HEK293 (cell line): ENCODE measurements around the gene RTN4RL2.
A peak's percentile ranks its signal among the peaks of the same experiment; 100 is the strongest.

Experiments used
- CTCF ChIP-seq: fragments of 450-650 bp; formaldehyde crosslinking; IDR thresholded peaks from 2 replicates; pipeline ENCODE4 v1.5.1; 2016; ENCODE audit warnings: missing biosample characterization, missing genetic modification characterization
- GLI2 ChIP-seq: fragments of 450-650 bp; formaldehyde crosslinking; IDR thresholded peaks from 2 replicates; pipeline ENCODE4; 2017; ENCODE audit warnings: missing biosample characterization, missing genetic modification characterization, low read depth, borderline replicate concordance
- KLF16 ChIP-seq: fragments of 450-650 bp; formaldehyde crosslinking; IDR thresholded peaks from 2 replicates; pipeline ENCODE4 v1.5.1; 2017; ENCODE audit warnings: missing biosample characterization, missing genetic modification characterization
- REST ChIP-seq: fragments of 450-650 bp; formaldehyde crosslinking; IDR thresholded peaks from 2 replicates; pipeline ENCODE4 v1.5.1; 2016; ENCODE audit warnings: missing biosample characterization, missing genetic modification characterization
- SP3 ChIP-seq: fragments of 450-650 bp; formaldehyde crosslinking; IDR thresholded peaks from 2 replicates; pipeline ENCODE4 v1.5.1; 2016; ENCODE audit warnings: missing biosample characterization, missing genetic modification characterization
- YY1 ChIP-seq: fragments of 450-650 bp; formaldehyde crosslinking; IDR thresholded peaks from 2 replicates; pipeline ENCODE4 v1.5.1; 2018; ENCODE audit warnings: missing biosample characterization, missing genetic modification characterization
- ZNF121 ChIP-seq: fragments of 450-650 bp; formaldehyde crosslinking; IDR thresholded peaks from 2 replicates; pipeline ENCODE4 v1.5.1; 2016; ENCODE audit warnings: missing biosample characterization, missing genetic modification characterization
- ZNF26 ChIP-seq: fragments of 450-650 bp; formaldehyde crosslinking; IDR thresholded peaks from 2 replicates; pipeline ENCODE4 v1.5.1; 2016; ENCODE audit warnings: missing biosample characterization, missing genetic modification characterization
- ZNF398 ChIP-seq: fragments of 450-650 bp; formaldehyde crosslinking; IDR thresholded peaks from 2 replicates; pipeline ENCODE4 v1.5.1; 2017; ENCODE audit warnings: missing biosample characterization, missing genetic modification characterization
- ZNF423 ChIP-seq: fragments of 450-650 bp; formaldehyde crosslinking; IDR thresholded peaks from 2 replicates; pipeline ENCODE4 v1.5.1; 2016; ENCODE audit warnings: missing biosample characterization, missing genetic modification characterization
- ZNF488 ChIP-seq: fragments of 450-650 bp; formaldehyde crosslinking; IDR thresholded peaks from 2 replicates; pipeline ENCODE4 v1.5.1; 2016; ENCODE audit warnings: missing biosample characterization, missing genetic modification characterization
- ZNF585B ChIP-seq: fragments of 450-650 bp; formaldehyde crosslinking; IDR thresholded peaks from 2 replicates; pipeline ENCODE4 v1.5.1; 2016; ENCODE audit warnings: missing biosample characterization, missing genetic modification characterization
- ZNF791 ChIP-seq: fragments of 450-650 bp; formaldehyde crosslinking; IDR thresholded peaks from 2 replicates; pipeline ENCODE4 v1.5.1; 2016; ENCODE audit warnings: missing biosample characterization, missing genetic modification characterization

- TF ChIP-seq CTCF: peak; percentile 40
- no peak for TF ChIP-seq GLI2 (tag by site-specific recombination)
- no peak for TF ChIP-seq ZNF121
- TF ChIP-seq YY1: no peak
- TF ChIP-seq ZNF585B (tag by site-specific recombination): no peak
- no peak for TF ChIP-seq REST
- no peak for TF ChIP-seq SP3 (tag by site-specific recombination)
- TF ChIP-seq ZNF423: no peak
- TF ChIP-seq ZNF791 (tag by site-specific recombination): no peak
- no peak for TF ChIP-seq ZNF26 (tag by site-specific recombination)
- no peak for TF ChIP-seq ZNF398 (tag by site-specific recombination)
- no peak for TF ChIP-seq ZNF488 (tag by site-specific recombination)
- peak; percentile 30; the same call in 1 of the 2 replicates for TF ChIP-seq KLF16 (tag by site-specific recombination)
These were observed 22.6 kb downstream of the RTN4RL2 start for GRCh38 chr11:57482782-57483561.
